NCI-H460 (cell line): Measurements from ENCODE around the gene MYL5. TPM values are rescaled to one million over a fixed set of nuclear protein-coding genes. Genes with fewer than 3 reads are reported as not detected.
"Not testable (repeated sequence)": the region's sequence is repeated elsewhere in the genome, so short reads cannot be mapped to it uniquely, and the experiment has no call there.

Experiments used
- DNase-seq: peaks from one replicate; pipeline ENCODE4 v3.0.0-alpha.2; 2016; ENCODE audit warnings: low read depth; ENCODE audit errors: extremely low read depth
- polyA plus RNA-seq: library from polyadenylated mRNA; depleted of rRNA; stranded (reverse); fragments of >200 nt; gene quantifications from 2 replicates; pipeline ENCODE4 v1.2.3, GENCODE V29; 2014; cell fraction: nucleus; rRNA removed
- total RNA-seq: library from RNA; depleted of rRNA; stranded (reverse); fragments of >200 nt; shearing (Covaris generic); gene quantifications from 2 replicates; pipeline ENCODE4 v1.2.3, GENCODE V29; 2014; rRNA removed

Gene MYL5
- 13.4 and 14.2 TPM in 2 replicates for total RNA-seq
- 51.4 and 68.7 TPM in 2 replicates for polyA plus RNA-seq

GRCh38 chr4:674172-675035 lies at the start of gene MYL5, which contains the start of gene ATP5ME:
TSS of gene MYL5 (plus strand) at chr4:674542. CDS start at chr4:678027, 3,485 bp downstream.
TSS of gene ATP5ME (minus strand) at chr4:674276. CDS start at chr4:674247, 29 bp downstream.
- DNase-seq = peak; percentile 94

GRCh38 chr4:624705-625590 lies 49.4 kb upstream of the MYL5 start, which contains the start of gene PDE6B:
TSS of gene PDE6B (plus strand) at chr4:625573. CDS start at chr4:625627, 54 bp downstream.
- no peak for DNase-seq

GRCh38 chr4:625631-626161 lies 48.6 kb upstream of the MYL5 start:
- DNase-seq = no peak

- DNase-seq = no peak
These were observed 47.9 kb upstream of the MYL5 start for GRCh38 chr4:626201-627091.

GRCh38 chr4:627347-628125 lies 46.8 kb upstream of the MYL5 start:
- no peak for DNase-seq

GRCh38 chr4:628311-628741 lies 46.0 kb upstream of the MYL5 start:
- no peak for DNase-seq

GRCh38 chr4:628821-629635 lies 45.3 kb upstream of the MYL5 start:
- DNase-seq = no peak

GRCh38 chr4:629636-629914 lies 44.8 kb upstream of the MYL5 start:
- no peak for DNase-seq

GRCh38 chr4:629915-630641 lies 44.3 kb upstream of the MYL5 start:
- no peak for DNase-seq

GRCh38 chr4:630656-631055 lies 43.7 kb upstream of the MYL5 start:
- DNase-seq = no peak

- DNase-seq = no peak
These were observed 42.0 kb upstream of the MYL5 start for GRCh38 chr4:632196-632790.

GRCh38 chr4:632926-633325 lies 41.4 kb upstream of the MYL5 start:
- no peak for DNase-seq

GRCh38 chr4:633406-633805 lies 40.9 kb upstream of the MYL5 start:
- no peak for DNase-seq

- no peak for DNase-seq
These were observed 40.3 kb upstream of the MYL5 start for GRCh38 chr4:633976-634598.

- no peak for DNase-seq
These were observed 39.8 kb upstream of the MYL5 start for GRCh38 chr4:634599-634985.

GRCh38 chr4:635066-635835 lies 39.1 kb upstream of the MYL5 start:
- not testable (repeated sequence) for DNase-seq
